H1 (cell line): Measurements from ENCODE around the gene CSRP1. TPM values are rescaled to one million over a fixed set of nuclear protein-coding genes. Genes with fewer than 3 reads are reported as not detected.

Experiments
- BRCA1 ChIP-seq: IDR thresholded peaks from 2 replicates; pipeline ENCODE4 v1.6.1; 2012; ENCODE audit warnings: low read depth, low read length, improper control_type of control experiment
- CBX8 ChIP-seq: fragments of 300-800, 300-1000 bp; sonication (generic); IDR thresholded peaks from 2 replicates; pipeline ENCODE4 v1.7.1; 2016; ENCODE audit warnings: low read depth, low read length, borderline replicate concordance
- CHD1 ChIP-seq: IDR thresholded peaks from 2 replicates; pipeline ENCODE4 v1.6.1; 2012; ENCODE audit warnings: low read depth, low read length, improper control_type of control experiment
- HDAC2 ChIP-seq, 2 experiments: fragments of 300-600 bp in 1 of 2; sonication (generic) in 1 of 2; IDR thresholded peaks; 2 replicates each; pipeline ENCODE4 v1.6.1; 2011 to 2012; ENCODE audit warnings: low read depth in 2 of 2, low read length in 2 of 2, mild to moderate bottlenecking in 2 of 2, moderate library complexity in 2 of 2, borderline replicate concordance in 1 of 2, inconsistent platforms in 1 of 2
- NANOG ChIP-seq: IDR thresholded peaks from 2 replicates; pipeline ENCODE4 v1.6.1; 2011; ENCODE audit warnings: low read length, low read depth, mild to moderate bottlenecking, inconsistent platforms; ENCODE audit not compliant: insufficient read depth, poor library complexity, severe bottlenecking
- POU5F1 ChIP-seq: IDR thresholded peaks from 2 replicates; pipeline ENCODE4 v1.6.1; 2011; ENCODE audit warnings: low read depth, mild to moderate bottlenecking, low read length, moderate library complexity
- polyA plus RNA-seq, 7 experiments: library from polyadenylated mRNA; depleted of rRNA in 3 of 7; stranded (reverse) in 5 of 7; unstranded in 2 of 7; fragments of >200 nt in 5 of 7; fragments of 200-250 nt in 2 of 7; gene quantifications; 1 replicate in 5 of 7; 2 replicates in 1 of 7; 4 replicates in 1 of 7; pipeline versions ENCODE4 v1.2.1 to v1.2.3, GENCODE V29; 2011 to 2013; ENCODE audit warnings: missing spikeins in 2 of 7, mixed read lengths in 2 of 7
- total RNA-seq: library from RNA; stranded (reverse); fragmentation: NEBNext Ultra II Directional; extraction: Animal tissue kit (Norgen Biotek cat#: 25700); gene quantifications from 2 replicates; pipeline ENCODE4 v1.2.1, GENCODE V29; 2021
- TF ChIP-seq, protein P1 (sequence below), 3 experiments: IDR thresholded peaks; 1 replicate in 2 of 3; 2 replicates in 1 of 3; pipeline versions ENCODE4 v1.5.1 to v1.6.1; 2011; ENCODE audit warnings: low read length in 3 of 3, mild to moderate bottlenecking in 3 of 3, inconsistent platforms in 2 of 3, low read depth in 1 of 3, moderate library complexity in 1 of 3; ENCODE audit not compliant: insufficient read depth in 1 of 3; ENCODE audit errors: control extremely low read depth in 1 of 3
- TF ChIP-seq, protein P2 (sequence below): IDR thresholded peaks from 2 replicates; pipeline ENCODE4 v1.6.1; 2011; ENCODE audit warnings: low read length, improper control_type of control experiment

Gene CSRP1
- total and polyA plus RNA-seq, 2 of the 8 experiments (the other 6 are each of a cell fraction or from before 2014, with no cell fraction given): 14.2 to 22.3 TPM

DNA sequence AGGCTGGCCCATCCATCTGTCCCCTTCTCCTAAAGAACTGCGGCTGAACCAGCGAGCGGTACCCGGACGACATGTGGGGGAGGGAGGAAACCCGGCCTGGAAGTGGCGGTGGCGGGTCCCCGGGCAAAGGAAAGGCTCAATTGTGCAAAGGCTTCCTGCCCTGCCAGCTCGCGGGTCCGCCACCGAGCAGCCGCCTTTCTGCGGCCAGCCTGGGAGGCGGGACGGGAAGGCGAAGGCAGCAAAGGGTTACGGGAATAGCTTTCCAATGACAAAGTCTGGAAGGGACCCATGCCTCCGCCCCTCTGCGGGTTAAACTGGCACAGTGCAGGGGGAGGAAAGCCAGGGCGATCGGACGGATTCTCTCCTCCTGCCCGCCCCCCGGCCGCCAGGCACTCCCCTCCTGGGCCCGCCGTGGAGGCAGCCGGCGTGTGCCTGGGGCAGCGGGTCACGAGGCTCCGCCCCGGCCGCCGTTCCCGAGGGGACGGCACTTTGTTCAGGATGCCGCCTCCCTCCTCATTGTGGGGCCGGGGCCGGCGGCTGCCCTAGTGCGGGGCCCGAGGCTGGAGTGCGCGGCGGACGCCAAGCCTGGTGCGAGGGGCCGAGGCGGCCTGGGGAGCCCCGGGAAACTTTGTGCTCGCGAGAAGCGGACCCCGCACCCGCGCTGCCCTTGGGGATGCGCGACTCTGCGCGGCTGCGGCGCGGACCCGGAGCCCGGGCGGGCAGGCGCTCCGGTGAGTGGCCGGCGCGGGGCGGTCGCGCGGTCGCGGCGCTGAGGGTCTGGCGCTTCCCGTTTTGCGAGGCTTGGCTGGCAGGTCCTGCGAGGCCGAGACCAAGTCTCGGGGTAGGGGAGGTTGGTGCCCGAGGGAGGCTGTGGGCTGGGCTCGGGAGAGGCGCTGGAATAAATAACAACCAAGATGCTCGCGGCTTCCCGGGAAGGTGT lies 32.0 kb upstream of the CSRP1 start, which contains the start of gene NAV1 (continued):
- TF ChIP-seq CHD1 (no peak), BRCA1 (no peak), NANOG (no peak), CBX8 (no peak), POU5F1 (no peak), HDAC2 (IDR thresholded peaks at IDR 0.05; ENCODE audit: borderline replicate concordance in 1 of 2, low read depth in 2 of 2, low read length in 2 of 2) (0 out of 4 replicates have a peak, but pooled peaks have one; percentile 8 to 54)
- TF ChIP-seq, protein P1, sequence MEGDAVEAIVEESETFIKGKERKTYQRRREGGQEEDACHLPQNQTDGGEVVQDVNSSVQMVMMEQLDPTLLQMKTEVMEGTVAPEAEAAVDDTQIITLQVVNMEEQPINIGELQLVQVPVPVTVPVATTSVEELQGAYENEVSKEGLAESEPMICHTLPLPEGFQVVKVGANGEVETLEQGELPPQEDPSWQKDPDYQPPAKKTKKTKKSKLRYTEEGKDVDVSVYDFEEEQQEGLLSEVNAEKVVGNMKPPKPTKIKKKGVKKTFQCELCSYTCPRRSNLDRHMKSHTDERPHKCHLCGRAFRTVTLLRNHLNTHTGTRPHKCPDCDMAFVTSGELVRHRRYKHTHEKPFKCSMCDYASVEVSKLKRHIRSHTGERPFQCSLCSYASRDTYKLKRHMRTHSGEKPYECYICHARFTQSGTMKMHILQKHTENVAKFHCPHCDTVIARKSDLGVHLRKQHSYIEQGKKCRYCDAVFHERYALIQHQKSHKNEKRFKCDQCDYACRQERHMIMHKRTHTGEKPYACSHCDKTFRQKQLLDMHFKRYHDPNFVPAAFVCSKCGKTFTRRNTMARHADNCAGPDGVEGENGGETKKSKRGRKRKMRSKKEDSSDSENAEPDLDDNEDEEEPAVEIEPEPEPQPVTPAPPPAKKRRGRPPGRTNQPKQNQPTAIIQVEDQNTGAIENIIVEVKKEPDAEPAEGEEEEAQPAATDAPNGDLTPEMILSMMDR (IDR thresholded peaks at IDR 0.05; ENCODE audit: control extremely low read depth in 1 of 3, insufficient read depth in 1 of 3, low read depth in 1 of 3, low read length in 3 of 3): no peak
- TF ChIP-seq, protein P2, sequence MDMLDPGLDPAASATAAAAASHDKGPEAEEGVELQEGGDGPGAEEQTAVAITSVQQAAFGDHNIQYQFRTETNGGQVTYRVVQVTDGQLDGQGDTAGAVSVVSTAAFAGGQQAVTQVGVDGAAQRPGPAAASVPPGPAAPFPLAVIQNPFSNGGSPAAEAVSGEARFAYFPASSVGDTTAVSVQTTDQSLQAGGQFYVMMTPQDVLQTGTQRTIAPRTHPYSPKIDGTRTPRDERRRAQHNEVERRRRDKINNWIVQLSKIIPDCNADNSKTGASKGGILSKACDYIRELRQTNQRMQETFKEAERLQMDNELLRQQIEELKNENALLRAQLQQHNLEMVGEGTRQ: no peak
